GM19452 (cell line): ENCODE measurements around the gene PCBP3.

Experiments
- ATAC-seq: cut with Tn5 transposase; IDR thresholded peaks from one replicate; pipeline ENCODE4 v1.9.1; 2021; ENCODE audit not compliant: unreplicated experiment

PCBP3 gene

GRCh38 chr21:45856442-45856841, 212.9 kb downstream of the PCBP3 start:
- ATAC-seq, result no peak

GRCh38 chr21:45856906-45857305, 213.4 kb downstream of the PCBP3 start:
- ATAC-seq, result no peak

GRCh38 chr21:45857761-45858160, 214.2 kb downstream of the PCBP3 start:
- ATAC-seq, result no peak

- ATAC-seq, result no peak
These were observed 214.7 kb downstream of the PCBP3 start for GRCh38 chr21:45858180-45858579.

GRCh38 chr21:45859041-45859761, 215.7 kb downstream of the PCBP3 start:
- no peak for ATAC-seq

GRCh38 chr21:45859762-45860357, 216.3 kb downstream of the PCBP3 start:
- ATAC-seq, result no peak

GRCh38 chr21:45860493-45861155, 217.1 kb downstream of the PCBP3 start:
- ATAC-seq, result no peak

GRCh38 chr21:45861156-45861870, 217.8 kb downstream of the PCBP3 start:
- no peak for ATAC-seq

GRCh38 chr21:45862543-45863207, 219.2 kb downstream of the PCBP3 start:
- no peak for ATAC-seq

GRCh38 chr21:45863267-45863666, 219.7 kb downstream of the PCBP3 start:
- ATAC-seq, result no peak

GRCh38 chr21:45863751-45864150, 220.2 kb downstream of the PCBP3 start:
- no peak for ATAC-seq

- ATAC-seq, result no peak
These were observed 220.9 kb downstream of the PCBP3 start for GRCh38 chr21:45864436-45864835.

GRCh38 chr21:45865106-45865835, 221.7 kb downstream of the PCBP3 start:
- no peak for ATAC-seq

- ATAC-seq, result no peak
These were observed 223.0 kb downstream of the PCBP3 start for GRCh38 chr21:45866551-45866950.

- ATAC-seq, result no peak
These were observed 223.6 kb downstream of the PCBP3 start for GRCh38 chr21:45867041-45867666.

- no peak for ATAC-seq
These were observed 224.2 kb downstream of the PCBP3 start for GRCh38 chr21:45867671-45868081.

- ATAC-seq, result no peak
These were observed 224.6 kb downstream of the PCBP3 start for GRCh38 chr21:45868086-45868485.

GRCh38 chr21:45868488-45868887, 225.0 kb downstream of the PCBP3 start:
- ATAC-seq, result no peak

GRCh38 chr21:45869121-45870007, 225.8 kb downstream of the PCBP3 start:
- no peak for ATAC-seq
